Stimulated activated CD8-positive, alpha-beta memory T cell treated with anti-CD3 and anti-CD28 coated beads, Interleukin-15, amount 100 ng/mL, for 4 hours (primary cell): ENCODE data around the gene ZC3H18.

Experiments
- DNase-seq, 2 donors: peaks; one replicate each; pipeline ENCODE4 v3.0.0-alpha.2; 2020; ENCODE audit warnings: low read depth in 2 of 2

ZC3H18 gene

GRCh38 chr16:88639231-88640038, 69.2 kb downstream of the ZC3H18 start:
- no peak for DNase-seq

GRCh38 chr16:88640039-88640495, 69.9 kb downstream of the ZC3H18 start:
- DNase-seq, result no peak

DNA sequence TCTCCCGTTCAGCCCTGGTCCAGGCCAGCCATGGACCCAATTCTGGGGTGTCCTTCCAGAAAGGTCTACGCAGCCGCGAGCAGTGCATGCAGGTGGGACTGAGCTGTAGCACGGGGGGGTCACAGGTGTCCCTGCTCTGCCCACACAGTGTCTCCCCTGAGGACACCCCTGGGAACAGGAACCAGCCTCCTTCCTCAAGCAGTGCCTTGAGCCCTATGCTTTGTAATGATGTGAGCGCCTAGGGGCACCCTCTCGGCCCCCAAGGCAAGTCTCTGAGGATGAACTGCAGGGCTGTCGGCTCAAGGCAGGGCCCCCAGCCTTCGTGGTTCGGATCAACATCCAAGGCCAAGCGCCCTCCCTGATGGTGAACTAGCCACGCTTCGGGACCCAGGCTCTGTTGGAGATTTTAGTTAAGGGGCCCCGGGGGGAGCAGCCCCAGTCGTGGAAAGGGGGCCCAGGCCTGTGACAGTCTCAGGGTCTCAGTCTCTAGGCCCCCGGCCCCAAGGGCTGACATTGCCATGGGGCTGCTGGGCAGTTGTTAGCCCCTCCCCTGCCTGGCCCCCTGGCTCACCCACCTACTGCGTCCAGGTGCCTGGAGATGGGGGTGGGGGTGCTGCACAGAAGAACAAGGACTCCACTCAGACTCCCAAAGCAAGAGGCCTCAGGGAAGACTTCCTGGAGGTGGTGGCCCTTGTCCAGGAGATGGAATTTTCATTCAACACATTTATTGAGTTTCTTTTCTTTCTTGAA, 70.5 kb downstream of the ZC3H18 start:
- DNase-seq, result no peak

DNA sequence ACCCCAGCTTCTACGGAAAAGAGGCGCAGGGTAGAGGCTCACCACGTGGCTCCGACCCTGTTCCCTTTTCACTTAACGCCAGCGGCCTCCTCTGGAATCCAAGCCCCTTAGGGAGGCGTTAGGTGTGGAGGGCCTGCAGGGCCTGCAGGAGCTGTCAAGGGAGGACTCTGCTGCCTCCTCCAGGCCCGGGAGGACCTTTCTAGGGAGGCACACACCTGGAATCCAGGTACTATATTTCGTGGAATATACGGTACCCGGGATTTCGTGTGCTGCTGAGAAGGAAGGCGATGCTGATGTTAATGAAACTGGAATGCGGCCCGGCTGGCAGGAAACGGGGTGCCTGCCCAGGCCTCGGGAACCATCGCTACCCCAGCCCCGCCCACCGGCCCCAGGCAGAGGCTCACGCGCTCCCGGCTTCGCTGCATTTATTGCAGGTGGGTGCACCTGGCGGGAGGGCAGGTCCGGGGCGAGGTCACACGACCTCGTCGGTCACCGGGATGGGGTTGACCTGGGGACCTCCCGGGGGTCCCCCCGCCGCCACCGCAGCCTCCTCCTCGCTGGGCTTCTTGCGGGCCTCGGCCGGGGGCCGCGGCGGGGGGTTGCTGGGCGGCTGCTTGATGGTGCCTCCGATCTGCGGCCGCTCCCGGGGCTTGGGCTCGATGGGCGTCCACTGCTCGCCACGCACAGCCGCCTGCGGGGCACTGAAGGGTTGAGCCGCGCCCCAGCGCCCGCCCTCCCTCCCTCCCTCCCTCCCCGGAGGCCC, 72.9 kb downstream of the ZC3H18 start:
- DNase-seq, result no peak

DNA sequence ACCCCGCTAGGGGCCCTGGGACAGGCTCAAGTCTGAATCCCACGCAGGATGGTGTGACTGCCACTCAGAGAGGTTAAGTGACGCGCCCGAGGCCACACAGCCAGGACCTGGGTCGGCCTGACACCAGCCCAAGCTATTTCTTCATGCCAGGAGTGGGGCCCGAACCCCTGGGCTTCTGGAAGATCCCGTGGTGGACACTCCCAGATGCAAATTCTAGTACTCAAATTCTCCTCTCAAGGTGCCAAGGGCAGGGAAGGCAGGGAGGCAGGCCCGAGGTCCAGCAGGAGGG, 73.4 kb downstream of the ZC3H18 start:
- DNase-seq, result no peak

DNA sequence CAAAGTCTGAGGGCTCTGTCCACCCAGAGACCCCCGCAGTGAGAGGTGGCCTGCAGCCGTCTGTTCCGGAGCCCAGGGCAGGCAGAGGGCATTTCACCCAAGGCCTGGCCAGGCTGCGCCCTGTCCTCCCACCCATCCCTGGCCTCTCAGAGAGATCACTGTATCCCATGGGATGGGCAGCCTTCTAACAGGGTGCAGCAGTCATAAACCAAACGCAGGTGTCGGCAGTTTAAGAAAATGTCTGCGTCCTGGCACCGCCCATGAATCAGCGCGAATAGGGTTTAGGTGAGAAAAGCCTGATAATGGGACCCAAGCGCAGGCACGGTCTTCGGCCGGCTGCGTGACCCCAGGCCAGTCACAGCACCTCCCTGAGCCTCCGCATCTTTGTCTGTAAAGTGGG, 75.3 kb downstream of the ZC3H18 start:
- no peak for DNase-seq

GRCh38 chr16:88645941-88646340, 75.7 kb downstream of the ZC3H18 start:
- DNase-seq, result no peak

DNA sequence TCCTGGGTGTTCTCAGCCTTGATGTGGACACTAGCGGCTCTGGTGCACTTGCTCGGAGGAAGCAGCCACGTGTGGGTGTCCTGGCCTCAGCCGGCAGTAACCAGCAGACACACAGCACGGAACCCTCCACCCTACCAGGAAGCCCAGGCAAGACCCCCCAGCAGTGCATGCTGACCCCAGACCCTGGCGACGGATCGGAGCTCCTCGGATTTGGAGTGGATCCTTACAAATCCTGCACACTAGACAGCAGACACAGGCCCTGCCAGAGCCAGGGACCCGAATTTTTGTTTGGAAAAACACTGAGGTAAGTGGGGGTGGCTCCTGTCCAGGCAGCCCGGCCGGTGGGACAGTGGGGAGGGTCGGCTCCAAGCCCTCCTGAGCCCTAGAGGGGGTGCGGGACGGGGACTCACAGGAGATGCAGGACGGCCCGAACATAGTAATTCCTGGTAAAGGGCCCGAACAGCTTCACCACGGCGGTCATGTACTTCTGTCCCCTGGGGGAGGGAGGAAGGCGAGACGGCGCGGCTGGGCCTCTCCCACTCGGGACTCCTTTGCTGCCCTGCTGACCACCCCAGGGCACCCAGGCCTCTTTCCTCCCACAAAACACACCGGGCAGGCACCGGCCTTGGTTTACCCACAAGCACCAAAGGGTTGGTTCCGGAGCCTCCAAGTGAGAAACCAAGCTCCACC, 76.3 kb downstream of the ZC3H18 start:
- DNase-seq, result no peak

DNA sequence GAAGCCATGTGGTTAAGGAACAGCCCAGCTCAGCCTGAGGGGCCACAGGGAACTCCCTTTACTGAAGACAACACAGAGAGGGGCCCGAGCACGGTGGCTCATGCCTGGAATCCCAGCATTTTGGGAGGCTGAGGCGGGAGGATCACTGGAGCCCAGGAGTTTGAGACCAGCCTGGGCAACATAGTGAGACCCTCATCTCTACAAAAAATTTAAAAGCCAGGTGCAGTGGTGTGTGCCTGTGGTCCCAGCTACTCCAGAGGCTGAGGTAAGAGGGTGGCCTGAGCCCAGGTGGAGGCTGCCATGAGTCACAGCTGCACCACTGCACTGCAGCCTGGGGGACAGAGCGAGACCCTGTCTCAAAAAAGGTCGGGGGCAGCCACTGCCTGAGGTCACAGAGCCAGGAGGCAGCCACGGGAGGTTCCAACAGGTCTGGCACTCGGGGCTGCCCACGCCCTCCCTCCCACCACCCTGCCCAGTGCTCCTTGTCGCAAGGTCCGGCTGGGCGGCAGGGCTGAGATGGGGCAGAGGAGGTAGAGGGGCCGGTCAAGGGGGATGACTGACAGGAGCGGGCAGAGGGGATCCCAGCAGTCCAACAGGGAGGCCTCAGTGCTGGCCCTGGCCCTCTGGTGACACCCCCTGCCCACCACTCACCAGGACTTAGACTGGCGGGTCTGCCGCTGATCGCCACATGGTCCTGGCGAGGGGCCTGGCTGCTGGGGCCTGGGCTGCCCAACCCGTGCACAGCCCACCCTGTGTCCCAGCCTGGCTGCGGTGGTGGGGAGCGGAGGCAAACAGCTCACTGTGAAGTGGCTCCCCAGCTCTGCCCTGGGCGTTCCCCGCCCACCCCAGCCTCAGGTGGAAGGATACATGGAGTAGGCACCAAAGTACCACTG, 77.2 kb downstream of the ZC3H18 start:
- DNase-seq, result no peak

DNA sequence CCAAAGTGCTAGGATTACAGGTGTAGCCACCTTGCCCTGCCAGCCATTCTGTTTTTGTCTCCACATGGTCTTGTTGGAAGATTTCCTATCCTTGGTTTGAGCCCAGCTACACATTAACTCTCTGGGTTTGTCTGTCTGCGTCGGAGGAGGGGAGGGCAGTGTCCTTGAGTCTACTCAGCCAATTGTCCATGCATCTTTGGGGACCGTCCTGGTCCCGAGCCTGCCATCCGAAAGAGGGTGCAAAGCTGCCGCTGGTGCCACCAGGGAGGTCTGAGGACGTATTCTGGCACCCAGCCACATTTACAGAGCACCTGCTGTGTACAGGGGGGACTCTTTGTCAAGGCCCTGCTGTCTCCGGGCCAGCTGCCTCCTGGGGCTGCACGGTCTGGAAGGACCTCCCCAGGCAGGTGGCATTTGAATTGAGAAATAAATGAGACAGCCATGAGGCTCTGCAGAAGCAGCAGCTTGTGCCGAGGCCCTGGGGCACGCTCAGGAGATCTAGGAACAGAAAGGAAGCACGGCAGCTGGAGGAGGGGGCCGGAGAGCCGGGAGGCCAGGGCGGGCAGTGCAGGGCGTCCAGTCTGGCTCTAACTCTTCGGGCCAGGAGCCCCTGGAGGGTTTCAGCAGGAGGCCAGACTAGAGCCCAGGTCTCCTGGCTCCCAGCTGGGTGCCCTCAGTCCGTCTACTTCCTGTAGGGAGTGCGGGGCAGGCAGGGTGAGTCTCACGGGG, 79.2 kb downstream of the ZC3H18 start:
- no peak for DNase-seq

GRCh38 chr16:88649924-88650748, 79.9 kb downstream of the ZC3H18 start:
- no peak for DNase-seq

DNA sequence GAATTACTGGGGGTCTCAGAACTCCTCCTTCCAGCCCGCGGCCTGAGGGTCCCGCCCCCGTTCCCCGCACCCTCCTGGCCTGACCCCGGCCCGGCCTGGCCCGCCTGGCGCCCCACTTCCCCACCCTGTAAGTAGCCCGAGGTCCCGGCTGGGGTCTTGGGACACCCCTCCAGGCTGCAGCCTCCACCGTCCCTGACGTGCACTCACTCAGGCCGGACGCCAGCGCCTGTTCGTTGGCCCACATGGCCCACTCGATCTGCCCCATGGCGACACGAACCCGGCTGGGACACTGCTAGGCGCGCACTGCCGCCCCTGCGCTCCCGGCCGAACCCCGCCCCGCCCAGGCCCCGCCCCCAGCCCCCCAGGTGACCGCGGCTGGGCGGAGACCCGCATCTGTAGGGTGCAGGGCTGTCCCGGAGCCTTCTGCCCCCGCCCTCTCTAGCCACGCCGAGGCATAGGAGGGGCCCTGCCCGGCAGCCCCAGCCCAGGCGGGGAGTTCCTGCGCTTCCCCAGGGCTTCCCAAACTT, 80.6 kb downstream of the ZC3H18 start, which contains the start of gene CYBA:
TSS of gene CYBA (minus strand) at position 305 of the 527 bp plus-strand sequence. CDS start at position 265, 40 bp downstream.
- DNase-seq, result peak; percentile 60 to 69

GRCh38 chr16:88651276-88651988, 81.2 kb downstream of the ZC3H18 start:
- DNase-seq, result peak in 1 of 2 donors; percentile 39

GRCh38 chr16:88651989-88652761, 82.0 kb downstream of the ZC3H18 start:
- no peak for DNase-seq

GRCh38 chr16:88652762-88653063, 82.5 kb downstream of the ZC3H18 start:
- DNase-seq, result no peak

GRCh38 chr16:88653101-88653500, 82.9 kb downstream of the ZC3H18 start:
- no peak for DNase-seq

DNA sequence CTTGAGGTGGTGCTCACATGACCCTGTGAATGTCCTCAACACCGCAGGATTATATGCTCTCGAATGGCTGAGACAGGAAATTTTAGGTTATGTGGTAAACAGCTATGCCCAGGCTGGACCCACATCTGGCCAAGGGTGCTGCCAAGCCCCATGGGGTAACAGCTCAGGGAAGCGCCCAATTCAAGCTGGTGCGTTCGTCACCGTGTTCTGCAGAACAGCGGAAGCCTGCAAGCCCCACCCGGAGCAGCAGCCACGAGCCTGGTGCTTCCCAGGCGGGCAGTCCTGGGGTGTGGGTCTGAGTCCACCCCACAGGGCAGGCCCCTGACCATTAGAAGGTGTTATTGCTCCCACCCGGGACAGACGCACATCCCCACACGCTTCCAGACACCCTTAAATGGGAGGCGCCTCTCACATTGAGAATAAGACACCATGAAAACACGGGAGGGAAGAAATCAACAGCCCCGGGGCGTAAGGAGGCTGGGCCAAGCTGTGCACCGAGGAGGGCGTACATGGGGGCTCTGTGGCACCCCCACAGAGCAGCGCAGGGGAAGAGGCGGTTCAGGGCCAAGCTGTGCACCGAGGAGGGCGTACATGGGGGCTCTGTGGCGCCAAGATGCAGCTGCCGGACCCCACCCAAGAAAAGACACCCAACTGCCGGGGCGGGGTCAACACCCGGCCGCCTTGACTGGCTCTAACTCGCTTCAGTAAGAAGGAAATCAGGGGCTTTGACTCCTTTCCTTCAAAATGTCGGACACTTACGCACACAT, 83.6 kb downstream of the ZC3H18 start:
- DNase-seq, result no peak
